ENCODE results near the gene DGKD.

The DGKD gene

GRCh38 chr2:233470011-233470687 lies 115.9 kb downstream of the DGKD start:
- ATAC-seq: no peak

GRCh38 chr2:233470839-233471238 lies 116.5 kb downstream of the DGKD start:
- TF ChIP-seq TOX (CRISPR knock-in tag; IDR thresholded peaks at IDR 0.05; ENCODE audit: borderline replicate concordance): no peak
- no peak for TF ChIP-seq BACH2 (CRISPR knock-in tag; IDR thresholded peaks at IDR 0.05; ENCODE audit: borderline replicate concordance)
- TF ChIP-seq TSHZ2 (CRISPR knock-in tag; IDR thresholded peaks at IDR 0.05): no peak
- no peak for TF ChIP-seq PPARA (CRISPR knock-in tag; IDR thresholded peaks at IDR 0.05; ENCODE audit: borderline replicate concordance)
- no peak for TF ChIP-seq ISL1 (CRISPR knock-in tag; IDR thresholded peaks at IDR 0.05)
- TF ChIP-seq ZNF70 (CRISPR knock-in tag; IDR thresholded peaks at IDR 0.05): no peak
- TF ChIP-seq CREB5 (CRISPR knock-in tag; IDR thresholded peaks at IDR 0.05; ENCODE audit: low read depth): no peak
- no peak for TF ChIP-seq PATZ1 (CRISPR knock-in tag; IDR thresholded peaks at IDR 0.05; ENCODE audit: borderline replicate concordance)
- TF ChIP-seq ARNTL (CRISPR knock-in tag; IDR thresholded peaks at IDR 0.05; ENCODE audit: borderline replicate concordance, low read depth): no peak
- no peak for TF ChIP-seq GLIS3 (CRISPR knock-in tag; IDR thresholded peaks at IDR 0.05)
- TF ChIP-seq ZC3H10 (CRISPR knock-in tag; IDR thresholded peaks at IDR 0.05): no peak
- no peak for ATAC-seq

More at GRCh38 chr2:233470011-233470687, 115.9 kb downstream of the DGKD start:
- TF ChIP-seq CSRNP3 (CRISPR knock-in tag; IDR thresholded peaks at IDR 0.05): no peak
- no peak for TF ChIP-seq ZNF8 (CRISPR knock-in tag; IDR thresholded peaks at IDR 0.05)
- TF ChIP-seq BACH2 (CRISPR knock-in tag; IDR thresholded peaks at IDR 0.05; ENCODE audit: borderline replicate concordance): no peak
- no peak for TF ChIP-seq RARB (CRISPR knock-in tag; IDR thresholded peaks at IDR 0.05)
- no peak for TF ChIP-seq ESRRG (CRISPR knock-in tag; IDR thresholded peaks at IDR 0.05)

- no peak for ATAC-seq
- TF ChIP-seq ARNTL (CRISPR knock-in tag; IDR thresholded peaks at IDR 0.05; ENCODE audit: borderline replicate concordance, low read depth) (no peak), ISL1 (CRISPR knock-in tag; IDR thresholded peaks at IDR 0.05) (no peak), ZNF565 (CRISPR knock-in tag; conservative IDR thresholded peaks at IDR 0.05; ENCODE audit: low read depth) (no peak), OSR1 (CRISPR knock-in tag; IDR thresholded peaks at IDR 0.05) (no peak), POU6F1 (CRISPR knock-in tag; IDR thresholded peaks at IDR 0.05; ENCODE audit: borderline replicate concordance, low read depth) (no peak), ZC3H10 (CRISPR knock-in tag; IDR thresholded peaks at IDR 0.05) (no peak), SNAI2 (CRISPR knock-in tag; IDR thresholded peaks at IDR 0.05) (no peak), CSDC2 (CRISPR knock-in tag; IDR thresholded peaks at IDR 0.05) (no peak), RARB (CRISPR knock-in tag; IDR thresholded peaks at IDR 0.05) (no peak), ZNF70 (CRISPR knock-in tag; IDR thresholded peaks at IDR 0.05) (no peak), ZFP30 (CRISPR knock-in tag; IDR thresholded peaks at IDR 0.05) (no peak), CREB5 (CRISPR knock-in tag; IDR thresholded peaks at IDR 0.05; ENCODE audit: low read depth) (no peak), PPARA (CRISPR knock-in tag; IDR thresholded peaks at IDR 0.05; ENCODE audit: borderline replicate concordance) (no peak), ESRRG (CRISPR knock-in tag; IDR thresholded peaks at IDR 0.05) (no peak), ZFP3 (CRISPR knock-in tag; IDR thresholded peaks at IDR 0.05) (no peak), CSRNP3 (CRISPR knock-in tag; IDR thresholded peaks at IDR 0.05) (no peak), ZNF8 (CRISPR knock-in tag; IDR thresholded peaks at IDR 0.05) (no peak), BACH2 (CRISPR knock-in tag; IDR thresholded peaks at IDR 0.05; ENCODE audit: borderline replicate concordance) (no peak), TOX (CRISPR knock-in tag; IDR thresholded peaks at IDR 0.05; ENCODE audit: borderline replicate concordance) (no peak)
Observed at GRCh38 chr2:233471291-233472035, 117.2 kb downstream of the DGKD start.

Measured in SK-N-SH treated with all-trans-retinoic acid at 6 μM for 48 hours (cell line).